Measurements from ENCODE around the gene FAM3C.
"Not testable (repeated sequence)": the region's sequence is repeated elsewhere in the genome, so short reads cannot be mapped to it uniquely, and the experiment has no call there.

The FAM3C gene

GRCh38 chr7:121330053-121330833, 65.9 kb downstream of the FAM3C start:
- DNase-seq (ENCODE audit: low read depth): no peak

- no peak for DNase-seq (ENCODE audit: low read depth)
Observed at GRCh38 chr7:121329191-121330052, 66.7 kb downstream of the FAM3C start.

- DNase-seq (ENCODE audit: low read depth): no peak
Observed at GRCh38 chr7:121328508-121329190, 67.5 kb downstream of the FAM3C start, which contains the start of gene WNT16. Gene WNT16 (plus strand): TSS chr7:121329000. CDS start chr7:121329293, 293 bp downstream.

- DNase-seq (ENCODE audit: low read depth): no peak
Observed at GRCh38 chr7:121327671-121328070, 68.4 kb downstream of the FAM3C start.

- DNase-seq (ENCODE audit: low read depth): no peak
Observed at GRCh38 chr7:121323515-121324302, 72.4 kb downstream of the FAM3C start.

GRCh38 chr7:121322460-121322859, 73.6 kb downstream of the FAM3C start:
- no peak for DNase-seq (ENCODE audit: low read depth)

- not testable (repeated sequence) for DNase-seq (ENCODE audit: low read depth)
Observed at GRCh38 chr7:121315170-121315569, 80.9 kb downstream of the FAM3C start.

- DNase-seq (ENCODE audit: low read depth): no peak
Observed at GRCh38 chr7:121313793-121314676, 82.1 kb downstream of the FAM3C start.

GRCh38 chr7:121313220-121313792, 82.8 kb downstream of the FAM3C start:
- no peak for DNase-seq (ENCODE audit: low read depth)

- no peak for DNase-seq (ENCODE audit: low read depth)
Observed at GRCh38 chr7:121307021-121307574, 89.0 kb downstream of the FAM3C start.

- DNase-seq (ENCODE audit: low read depth): no peak
Observed at GRCh38 chr7:121306565-121306964, 89.5 kb downstream of the FAM3C start.

- no peak for DNase-seq (ENCODE audit: low read depth)
Observed at GRCh38 chr7:121305109-121305508, 91.0 kb downstream of the FAM3C start.

GRCh38 chr7:121304102-121304658, 91.9 kb downstream of the FAM3C start:
- no peak for DNase-seq (ENCODE audit: low read depth)

- no peak for DNase-seq (ENCODE audit: low read depth)
Observed at GRCh38 chr7:121303422-121304101, 92.5 kb downstream of the FAM3C start.

GRCh38 chr7:121302214-121302745, 93.8 kb downstream of the FAM3C start:
- DNase-seq (ENCODE audit: low read depth): no peak

GRCh38 chr7:121301446-121302213, 94.5 kb downstream of the FAM3C start:
- DNase-seq (ENCODE audit: low read depth): no peak

- no peak for DNase-seq (ENCODE audit: low read depth)
Observed at GRCh38 chr7:121300685-121301420, 95.3 kb downstream of the FAM3C start.
